ENCODE results near the gene CDH4.

DNA sequence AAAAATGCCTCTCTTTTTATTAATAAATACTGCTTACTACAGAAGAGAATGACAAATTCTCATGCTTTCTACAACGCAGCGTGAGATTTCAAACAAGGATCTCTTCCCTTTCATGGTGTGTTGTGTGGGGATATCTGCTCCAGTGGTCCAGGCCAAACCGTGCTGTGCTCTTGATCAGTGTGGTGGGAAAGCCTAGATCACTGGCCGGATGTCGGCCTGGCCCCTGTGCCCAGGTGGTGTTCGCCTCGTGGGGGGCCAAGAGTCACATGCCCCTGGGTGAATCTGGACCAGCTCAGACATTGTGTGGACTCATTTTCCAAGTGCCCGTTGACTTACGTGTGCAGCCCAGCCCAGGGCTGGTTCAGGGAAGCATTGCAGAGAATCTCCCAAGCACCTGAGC is 4.3 kb downstream of the CDH4 start:
- TF ChIP-seq POLR2A (IDR thresholded peaks at IDR 0.05; ENCODE audit: low read length) (no peak), GATA1 (IDR thresholded peaks at IDR 0.05; ENCODE audit: low read depth, low read length) (no peak)
